Suprapubic skin (tissue), 4 donors: ENCODE measurements around the gene FMN1. TPM values are rescaled to one million over a fixed set of nuclear protein-coding genes. Genes with fewer than 3 reads are reported as not detected.

Experiments
- DNase-seq, 2 donors: peaks; one replicate each; pipeline ENCODE4 v3.0.0-alpha.2; 2019; ENCODE audit warnings: low spot score in 2 of 2
- H3K27ac ChIP-seq: fragments of 200-600 bp; sonication (generic); one replicate; pipeline ENCODE4 v1.5.1; 2019
- H3K27me3 ChIP-seq: fragments of 200-600 bp; sonication (generic); one replicate; pipeline ENCODE4 v1.5.1; 2019
- H3K36me3 ChIP-seq: fragments of 200-600 bp; sonication (generic); one replicate; pipeline ENCODE4 v1.5.1; 2019
- H3K4me1 ChIP-seq: fragments of 200-600 bp; sonication (generic); one replicate; pipeline ENCODE4 v1.5.1; 2019
- H3K4me3 ChIP-seq: fragments of 200-600 bp; sonication (generic); one replicate; pipeline ENCODE4 v1.5.1; 2019; ENCODE audit warnings: mild to moderate bottlenecking
- H3K9me3 ChIP-seq: fragments of 200-600 bp; sonication (generic); one replicate; pipeline ENCODE4 v1.5.1; 2019
- EP300 ChIP-seq: sonication (generic); formaldehyde crosslinking; IDR thresholded peaks from one replicate; pipeline ENCODE4 v1.6.1; 2017; ENCODE audit warnings: antibody characterized with exemption
- POLR2A ChIP-seq, 2 donors: fragments of 450-650 bp; IDR thresholded peaks; one replicate each; pipeline ENCODE4 v1.6.1; 2017; ENCODE audit warnings: antibody characterized with exemption in 2 of 2, mild to moderate bottlenecking in 2 of 2, moderate library complexity in 2 of 2
- POLR2AphosphoS5 ChIP-seq, 3 donors: sonication (generic); formaldehyde crosslinking; IDR thresholded peaks; one replicate each; pipeline ENCODE4 v1.6.1; 2017; ENCODE audit warnings: antibody characterized with exemption in 3 of 3
- WGBS: methylation state at CpG from one replicate; pipeline ENCODE4 v1.1.5; 2018; 5-methylcytosine and 5-hydroxymethylcytosine counted together
- total RNA-seq, 4 donors: library from RNA; depleted of rRNA; stranded (reverse); fragments of >200 nt; gene quantifications; one replicate each; pipeline ENCODE4 v1.1.0, GENCODE V29; 2016
- TF ChIP-seq, protein P1 (sequence below), 2 donors: fragments of 200-600 bp in 1 of 2; fragments of 450-650 bp in 1 of 2; sonication (generic) in 1 of 2; IDR thresholded peaks; one replicate each; pipeline ENCODE4 v1.5.1; 2016 to 2019; ENCODE audit warnings: antibody characterized with exemption in 2 of 2, mild to moderate bottlenecking in 1 of 2, moderate library complexity in 1 of 2

Gene FMN1
- total RNA-seq, 4 donors from 2014 or later, result 19.8 to 47.3 (median 33.1) TPM

DNA sequence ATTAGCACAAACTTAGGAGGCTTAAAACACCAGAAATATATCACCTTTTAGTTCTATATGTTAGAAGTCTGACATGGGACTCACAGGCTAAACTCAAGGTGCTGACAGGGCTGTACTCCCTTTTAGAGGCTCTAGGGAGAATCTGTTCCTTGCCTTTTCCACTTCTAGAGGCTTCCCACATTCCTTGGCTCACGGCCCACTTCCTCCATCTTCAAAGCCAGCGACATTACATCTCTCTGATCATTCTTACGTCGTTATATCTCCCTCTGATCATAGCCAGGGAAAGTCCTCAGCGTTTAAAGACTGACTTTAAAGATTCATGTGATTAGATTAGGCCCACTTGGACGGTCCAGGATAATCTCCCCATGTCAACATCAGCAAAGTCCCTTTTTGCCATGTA, 310.4 kb downstream of the FMN1 start:
- H3K27ac ChIP-seq, result no peak overlapping the region

GRCh38 chr15:32882955-32883354, 311.6 kb downstream of the FMN1 start:
- Histone ChIP-seq H3K27ac (no peak overlapping the region), H3K4me3 (no peak overlapping the region), H3K27me3 (no peaks in the 10 kb centered on the region), H3K36me3 (no peaks in the 10 kb centered on the region), H3K4me1 (no peaks in the 10 kb centered on the region), H3K9me3 (no peaks in the 10 kb centered on the region)
- 94% methylated on average over 4 of the region's 4 CpGs for WGBS
- no peak for DNase-seq
- no peak for TF ChIP-seq POLR2A (IDR thresholded peaks at IDR 0.05)
- no peak for TF ChIP-seq POLR2AphosphoS5 (IDR thresholded peaks at IDR 0.05)
- TF ChIP-seq, protein P1, sequence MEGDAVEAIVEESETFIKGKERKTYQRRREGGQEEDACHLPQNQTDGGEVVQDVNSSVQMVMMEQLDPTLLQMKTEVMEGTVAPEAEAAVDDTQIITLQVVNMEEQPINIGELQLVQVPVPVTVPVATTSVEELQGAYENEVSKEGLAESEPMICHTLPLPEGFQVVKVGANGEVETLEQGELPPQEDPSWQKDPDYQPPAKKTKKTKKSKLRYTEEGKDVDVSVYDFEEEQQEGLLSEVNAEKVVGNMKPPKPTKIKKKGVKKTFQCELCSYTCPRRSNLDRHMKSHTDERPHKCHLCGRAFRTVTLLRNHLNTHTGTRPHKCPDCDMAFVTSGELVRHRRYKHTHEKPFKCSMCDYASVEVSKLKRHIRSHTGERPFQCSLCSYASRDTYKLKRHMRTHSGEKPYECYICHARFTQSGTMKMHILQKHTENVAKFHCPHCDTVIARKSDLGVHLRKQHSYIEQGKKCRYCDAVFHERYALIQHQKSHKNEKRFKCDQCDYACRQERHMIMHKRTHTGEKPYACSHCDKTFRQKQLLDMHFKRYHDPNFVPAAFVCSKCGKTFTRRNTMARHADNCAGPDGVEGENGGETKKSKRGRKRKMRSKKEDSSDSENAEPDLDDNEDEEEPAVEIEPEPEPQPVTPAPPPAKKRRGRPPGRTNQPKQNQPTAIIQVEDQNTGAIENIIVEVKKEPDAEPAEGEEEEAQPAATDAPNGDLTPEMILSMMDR (IDR thresholded peaks at IDR 0.05), result no peak
- TF ChIP-seq EP300, result no peak

More for the DNA sequence above, 310.4 kb downstream of the FMN1 start:
- no peak for DNase-seq
- H3K27me3 ChIP-seq, result no peaks in the 10 kb centered on the region
- H3K9me3 ChIP-seq, result no peaks in the 10 kb centered on the region
- WGBS, result 44% methylated on average over 6 of the region's 6 CpGs
- no peaks in the 10 kb centered on the region for H3K36me3 ChIP-seq
- H3K4me3 ChIP-seq, result no peak overlapping the region
- H3K4me1 ChIP-seq, result no peaks in the 10 kb centered on the region
- TF ChIP-seq, protein P1 (IDR thresholded peaks at IDR 0.05), result no peak
- no peak for TF ChIP-seq POLR2A (IDR thresholded peaks at IDR 0.05)
- TF ChIP-seq POLR2AphosphoS5 (IDR thresholded peaks at IDR 0.05), result no peak
- TF ChIP-seq EP300, result no peak

DNA sequence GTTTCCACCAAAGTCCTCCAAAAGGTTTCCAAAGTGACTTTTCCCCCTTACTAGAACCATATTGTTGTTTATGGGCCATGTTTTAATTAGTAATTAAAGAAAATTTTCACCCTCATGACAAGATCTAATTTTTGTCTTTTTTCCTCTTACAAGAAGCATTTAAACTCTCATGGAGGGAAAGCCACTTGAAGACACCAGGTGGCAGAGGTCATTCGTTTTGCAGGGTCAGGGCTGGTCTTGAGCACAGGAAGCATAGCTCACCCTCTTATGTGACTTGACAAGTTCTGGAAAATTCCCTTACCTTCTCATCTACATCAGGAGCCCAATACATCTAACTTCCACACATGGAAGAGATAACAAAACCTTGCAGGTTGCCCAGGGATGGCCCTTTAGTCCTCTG, 313.0 kb downstream of the FMN1 start:
- no peaks in the 10 kb centered on the region for H3K9me3 ChIP-seq
- no peaks in the 10 kb centered on the region for H3K27me3 ChIP-seq
- DNase-seq, result no peak

DNA sequence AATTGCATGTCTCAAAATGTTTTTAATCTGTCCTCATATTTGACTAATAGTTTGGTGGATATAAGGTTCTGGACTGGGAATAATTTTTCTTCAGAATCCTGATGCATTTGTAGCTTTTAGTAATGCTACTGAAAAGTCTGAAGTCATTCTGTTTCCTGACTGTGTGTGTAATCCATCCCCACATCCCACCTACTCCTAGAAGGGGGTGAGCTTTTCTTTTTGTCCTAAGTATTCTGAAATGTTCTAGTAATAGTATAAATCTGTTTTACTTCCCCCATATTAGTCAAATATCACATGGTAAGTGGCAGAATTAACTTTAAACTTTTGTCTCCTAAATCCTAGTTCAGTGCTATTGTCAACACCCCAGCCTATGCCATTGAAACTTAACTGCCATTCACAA, 313.9 kb downstream of the FMN1 start:
- Histone ChIP-seq H3K27me3 (no peaks in the 10 kb centered on the region), H3K4me3 (no peak overlapping the region), H3K36me3 (no peaks in the 10 kb centered on the region), H3K27ac (no peak overlapping the region), H3K4me1 (no peaks in the 10 kb centered on the region), H3K9me3 (no peaks in the 10 kb centered on the region)
- TF ChIP-seq EP300, result no peak
- TF ChIP-seq, protein P1 (IDR thresholded peaks at IDR 0.05), result no peak
- TF ChIP-seq POLR2AphosphoS5 (IDR thresholded peaks at IDR 0.05), result no peak
- no peak for TF ChIP-seq POLR2A (IDR thresholded peaks at IDR 0.05)
- no peak for DNase-seq

More for the DNA sequence above, 313.0 kb downstream of the FMN1 start:
- Histone ChIP-seq H3K4me3 (no peak overlapping the region), H3K36me3 (no peaks in the 10 kb centered on the region), H3K4me1 (no peaks in the 10 kb centered on the region), H3K27ac (no peak overlapping the region)
- TF ChIP-seq EP300 (no peak), POLR2A (IDR thresholded peaks at IDR 0.05) (no peak), POLR2AphosphoS5 (IDR thresholded peaks at IDR 0.05) (no peak)
- TF ChIP-seq, protein P1 (IDR thresholded peaks at IDR 0.05), result no peak
- 92% methylated on average over 1 of the region's 1 CpG for WGBS

DNA sequence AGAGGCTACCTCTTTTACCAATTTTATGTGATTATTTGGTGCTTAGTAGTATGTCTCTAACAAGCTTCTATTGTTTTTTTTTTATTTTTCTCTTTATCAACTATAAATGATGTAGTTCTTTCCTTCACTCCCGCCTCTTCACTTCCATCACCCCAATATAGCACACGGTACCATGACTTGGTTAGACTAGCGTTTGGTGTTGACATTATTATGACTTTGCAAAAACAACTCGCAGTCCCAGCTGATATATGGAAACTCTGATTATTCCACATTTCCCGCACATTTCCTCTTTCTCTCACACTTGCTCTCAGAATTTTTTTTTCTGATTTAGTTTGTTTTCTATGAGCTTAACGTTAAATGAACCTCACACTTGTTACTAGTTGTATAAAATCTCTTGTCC, 314.5 kb downstream of the FMN1 start:
- H3K27me3 ChIP-seq, result no peaks in the 10 kb centered on the region
- no peak overlapping the region for H3K27ac ChIP-seq
- no peak overlapping the region for H3K4me3 ChIP-seq
- no peaks in the 10 kb centered on the region for H3K4me1 ChIP-seq
- WGBS, result 79% methylated on average over 6 of the region's 6 CpGs
- no peak for DNase-seq
- TF ChIP-seq POLR2A (IDR thresholded peaks at IDR 0.05) (no peak), EP300 (no peak), POLR2AphosphoS5 (IDR thresholded peaks at IDR 0.05) (no peak)
- TF ChIP-seq, protein P1 (IDR thresholded peaks at IDR 0.05), result no peak
- H3K9me3 ChIP-seq, result no peaks in the 10 kb centered on the region
- no peaks in the 10 kb centered on the region for H3K36me3 ChIP-seq
